C1 segment of cervical spinal cord (tissue), 14 donors: Measurements from ENCODE around the gene SLC6A8.

Experiments used
- DNase-seq, 14 donors: peaks; one replicate each; lab custom pipeline; 2025; lab: John Stamatoyannopoulos, UW

The SLC6A8 gene

GRCh38 chrX:153706799-153707198 is 19.1 kb downstream of the SLC6A8 start:
- no peak for DNase-seq

GRCh38 chrX:153707406-153707805 is 19.7 kb downstream of the SLC6A8 start:
- no peak for DNase-seq

- peak in 10 of 14 donors; percentile 20 to 68 (median 34) for DNase-seq
Observed at GRCh38 chrX:153708415-153708814, 20.7 kb downstream of the SLC6A8 start.

- DNase-seq: no peak
Observed at GRCh38 chrX:153709726-153710674, 22.3 kb downstream of the SLC6A8 start.

- no peak for DNase-seq
Observed at GRCh38 chrX:153714256-153714655, 26.5 kb downstream of the SLC6A8 start.

GRCh38 chrX:153717445-153717844 is 29.7 kb downstream of the SLC6A8 start:
- no peak for DNase-seq

GRCh38 chrX:153719238-153719637 is 31.5 kb downstream of the SLC6A8 start:
- no peak for DNase-seq

GRCh38 chrX:153719701-153720100 is 32.0 kb downstream of the SLC6A8 start:
- DNase-seq: no peak

GRCh38 chrX:153722704-153723350 is 35.1 kb downstream of the SLC6A8 start:
- no peak for DNase-seq

GRCh38 chrX:153723351-153724251 is 35.9 kb downstream of the SLC6A8 start:
- DNase-seq: peak in 1 of 14 donors; percentile 52

- DNase-seq: peak in 13 of 14 donors; percentile 45 to 91 (median 78)
Observed at GRCh38 chrX:153724252-153725038, 36.7 kb downstream of the SLC6A8 start, which contains the start of the genes ABCD1 and BCAP31. ABCD1 (plus strand) TSS chrX:153724856; CDS start chrX:153725267, 411 bp downstream. BCAP31 (minus strand) TSS chrX:153724387; CDS start chrX:153723244, 1,143 bp downstream.

GRCh38 chrX:153725039-153725831 is 37.5 kb downstream of the SLC6A8 start:
- no peak for DNase-seq

GRCh38 chrX:153725832-153726285 is 38.1 kb downstream of the SLC6A8 start:
- DNase-seq: no peak

GRCh38 chrX:153726286-153727122 is 38.8 kb downstream of the SLC6A8 start:
- DNase-seq: peak in 8 of 14 donors; percentile 52 to 79 (median 66)

GRCh38 chrX:153727123-153727931 is 39.6 kb downstream of the SLC6A8 start:
- DNase-seq: peak in 12 of 14 donors; percentile 28 to 79 (median 56)

- no peak for DNase-seq
Observed at GRCh38 chrX:153728095-153728494, 40.4 kb downstream of the SLC6A8 start.

- DNase-seq: no peak
Observed at GRCh38 chrX:153728951-153729631, 41.4 kb downstream of the SLC6A8 start.
